ENCODE measurements around the gene CYFIP2. TPM values are rescaled to one million over a fixed set of nuclear protein-coding genes. Genes with fewer than 3 reads are reported as not detected.

The CYFIP2 gene
- total and polyA plus RNA-seq, 8 donors: 7.6 to 19.6 (median 11.4) TPM

DNA sequence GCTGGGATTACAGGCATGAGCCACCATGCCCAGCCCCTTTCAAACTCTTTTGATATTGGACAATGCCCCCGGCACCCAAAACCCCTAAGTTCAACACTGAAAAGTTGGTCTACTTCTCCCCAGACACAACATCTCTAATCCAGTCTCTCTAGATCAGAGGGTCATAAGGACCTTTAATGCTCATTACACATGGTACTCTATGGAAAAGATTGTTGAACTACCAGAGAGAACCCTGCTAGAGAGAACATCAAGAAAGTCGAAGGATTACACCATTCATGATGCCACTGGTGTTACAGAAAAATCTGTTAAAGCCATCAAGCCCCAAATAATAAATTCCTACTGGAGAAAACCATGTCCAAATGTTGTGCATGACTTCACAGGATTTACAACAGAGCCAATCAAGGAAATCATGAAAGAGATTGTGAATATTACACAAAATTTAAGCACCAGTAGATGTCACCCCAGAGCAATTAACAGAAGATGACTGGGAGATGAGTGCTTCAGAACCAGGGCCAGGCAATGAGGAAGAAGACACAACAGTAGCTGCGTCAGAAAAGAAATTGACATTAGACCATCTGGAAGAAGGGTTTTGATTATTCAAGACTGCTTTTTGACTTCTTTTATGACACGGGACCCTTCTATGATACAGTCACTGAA is 165.7 kb downstream of the CYFIP2 start:
- H3K4me3 ChIP-seq: no peak overlapping the region
- intact Hi-C loops (cut with DNase I): no loop called here
- H3K9me3 ChIP-seq: no peaks in the 10 kb centered on the region
- FAIRE-seq (peak; percentile 92), ATAC-seq (peak in 3 of 4 donors; percentile 72 to 81 (median 77)), DNase-seq (no peak)
- no peaks in the 10 kb centered on the region for H3K4me1 ChIP-seq
- 25 to 34% methylated on average over 4 of the region's 4 CpGs for WGBS, 2 donors
- no peaks in the 10 kb centered on the region for H3K27me3 ChIP-seq
- no peaks in the 10 kb centered on the region for H3K36me3 ChIP-seq
- H3K27ac ChIP-seq: no peak overlapping the region
- peak in 2 of 4 donors; percentile 14 to 25 for TF ChIP-seq CTCF (IDR thresholded peaks at IDR 0.05)

- intact Hi-C loops (cut with DNase I): no loop called here
- WGBS, 2 donors: 74 to 77% methylated on average over 4 of the region's 4 CpGs
- no peak overlapping the region for H3K27ac ChIP-seq
- FAIRE-seq (no peak), ATAC-seq (no peak), DNase-seq (no peak)
- no peaks in the 10 kb centered on the region for H3K4me1 ChIP-seq
- TF ChIP-seq CTCF (IDR thresholded peaks at IDR 0.05): no peak
- no peaks in the 10 kb centered on the region for H3K27me3 ChIP-seq
- H3K36me3 ChIP-seq: no peaks in the 10 kb centered on the region
- no peak overlapping the region for H3K4me3 ChIP-seq
- H3K9me3 ChIP-seq: no peaks in the 10 kb centered on the region
Measured at GRCh38 chr5:157434096-157434495, 168.2 kb downstream of the CYFIP2 start.

DNA sequence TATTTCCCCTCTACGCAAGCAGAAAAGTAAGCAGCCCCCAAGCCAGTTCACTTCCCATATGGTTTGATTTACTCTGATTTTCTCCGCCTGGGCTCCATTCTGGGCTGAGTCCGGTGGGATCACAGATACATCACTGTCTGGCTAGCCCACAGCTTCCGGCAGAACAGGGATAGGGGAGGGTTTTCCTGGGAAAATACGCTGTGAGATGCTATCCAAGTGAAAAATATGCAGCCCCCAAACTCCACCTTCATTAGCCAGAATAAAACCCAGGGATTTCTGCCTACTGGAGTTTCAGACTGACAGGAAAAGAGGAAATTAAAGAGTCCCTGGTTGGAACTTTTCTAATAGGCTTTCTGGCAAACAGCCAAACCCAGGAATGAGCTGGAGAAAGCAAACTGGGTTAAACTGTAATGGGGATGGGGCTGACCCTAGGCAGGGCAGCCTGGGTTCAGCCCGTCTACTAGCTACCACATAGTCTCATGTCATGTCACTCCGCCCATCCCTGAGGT is 177.2 kb downstream of the CYFIP2 start:
- ATAC-seq (no peak), FAIRE-seq (no peak)

GRCh38 chr5:157444224-157444623 is 178.3 kb downstream of the CYFIP2 start:
- no peaks in the 10 kb centered on the region for H3K36me3 ChIP-seq
- no peak for ATAC-seq
- H3K9me3 ChIP-seq: no peaks in the 10 kb centered on the region
- intact Hi-C loops (cut with DNase I): no loop called here
- H3K4me3 ChIP-seq: no peak overlapping the region
- no peaks in the 10 kb centered on the region for H3K27me3 ChIP-seq
- no peak for TF ChIP-seq CTCF (IDR thresholded peaks at IDR 0.05)
- H3K4me1 ChIP-seq: no peaks in the 10 kb centered on the region
- no peak overlapping the region for H3K27ac ChIP-seq
- FAIRE-seq: no peak
- WGBS, 2 donors: 13 to 15% methylated on average over 4 of the region's 4 CpGs
- no peak for DNase-seq

More for the DNA sequence above, 177.2 kb downstream of the CYFIP2 start:
- Histone ChIP-seq H3K9me3 (no peaks in the 10 kb centered on the region), H3K4me3 (no peak overlapping the region), H3K27me3 (no peaks in the 10 kb centered on the region), H3K36me3 (no peaks in the 10 kb centered on the region), H3K27ac (no peak overlapping the region), H3K4me1 (no peaks in the 10 kb centered on the region)
- TF ChIP-seq CTCF (IDR thresholded peaks at IDR 0.05): no peak
- 64 to 75% methylated on average over 7 of the region's 7 CpGs for WGBS, 2 donors
- DNase-seq: no peak
- intact Hi-C loops (cut with DNase I): no loop called here

Other genes with a start within 250 kb of the CYFIP2 start
- gene HAVCR1, start 207.0 kb upstream of the CYFIP2 start, total RNA-seq: under 1 TPM in 1 of 6 donors, not detected in 5; 0.18 TPM
- not detected for gene HAVCR1, start 207.0 kb upstream of the CYFIP2 start, polyA plus RNA-seq
- 10 to 100 TPM in 1 of 6 donors, 1 to 10 TPM in 2, under 1 TPM in 3; 0.74 to 10.3 (median 1.4) TPM for gene HAVCR2, start 157.1 kb upstream of the CYFIP2 start, total RNA-seq
- 1 to 10 TPM in 1 of 2 donors, under 1 TPM in 1; 0.72 to 1.2 TPM for gene HAVCR2, start 157.1 kb upstream of the CYFIP2 start, polyA plus RNA-seq
- 1 to 10 TPM; 3.7 to 5.7 (median 4.4) TPM for gene MED7, start 123.3 kb upstream of the CYFIP2 start, total RNA-seq
- gene MED7, start 123.3 kb upstream of the CYFIP2 start, polyA plus RNA-seq: 10 to 100 TPM in 1 of 2 donors, 1 to 10 TPM in 1; 7.1 to 13.2 TPM
- gene GARIN3, start 99.9 kb upstream of the CYFIP2 start, total RNA-seq: not detected
- gene GARIN3, start 99.9 kb upstream of the CYFIP2 start, polyA plus RNA-seq: not detected
- 1 to 10 TPM in 1 of 6 donors, under 1 TPM in 5; 0.43 to 1.3 (median 0.80) TPM for gene ITK, start 85.3 kb upstream of the CYFIP2 start, total RNA-seq
- gene ITK, start 85.3 kb upstream of the CYFIP2 start, polyA plus RNA-seq: under 1 TPM; 0.26 to 0.30 TPM
- gene NIPAL4, start 194.1 kb downstream of the CYFIP2 start, total RNA-seq: not detected
- under 1 TPM in 1 of 2 donors, not detected in 1; 0.07 TPM for gene NIPAL4, start 194.1 kb downstream of the CYFIP2 start, polyA plus RNA-seq

Measured in pancreas (tissue), 10 donors.